Brain microvascular endothelial cell (primary cell): ENCODE data around the gene DIS3L2.
A peak's percentile ranks its signal among the peaks of the same experiment; 100 is the strongest.

ENCODE experiments used
- DNase-seq: peaks from one replicate; pipeline ENCODE4 v3.0.0-alpha.2; 2020
- H3K27ac ChIP-seq: fragments of 250-450 bp; sonication (Bioruptor Pico); 2 replicates; pipeline ENCODE4 v1.5.1; 2020; ENCODE audit warnings: mild to moderate bottlenecking, moderate library complexity
- H3K27me3 ChIP-seq: fragments of 250-450 bp; sonication (Bioruptor Pico); replicated peaks from 2 replicates; pipeline ENCODE4 v1.5.1; 2020; ENCODE audit warnings: mild to moderate bottlenecking
- H3K36me3 ChIP-seq: fragments of 250-450 bp; sonication (Bioruptor Pico); replicated peaks from 2 replicates; pipeline ENCODE4 v1.5.1; 2020; ENCODE audit warnings: mild to moderate bottlenecking
- H3K4me3 ChIP-seq: 2 replicates; pipeline ENCODE4 v1.5.1; 2011; ENCODE audit warnings: low read depth, mild to moderate bottlenecking, control low read depth, low read length, moderate library complexity
- CTCF ChIP-seq: IDR thresholded peaks from 2 replicates; pipeline ENCODE4 v1.5.1; 2011; ENCODE audit warnings: low read depth, mild to moderate bottlenecking, moderate library complexity, low read length, control low read depth, inconsistent platforms; ENCODE audit errors: missing control alignments
- in situ Hi-C: cut with HindIII; loops from 2 replicates; pipeline ENCODE4 v1.10.0; 2017; ENCODE audit warnings: low sequenced_read_pairs, low pct_ligation_motif_present

The DIS3L2 gene

DNA sequence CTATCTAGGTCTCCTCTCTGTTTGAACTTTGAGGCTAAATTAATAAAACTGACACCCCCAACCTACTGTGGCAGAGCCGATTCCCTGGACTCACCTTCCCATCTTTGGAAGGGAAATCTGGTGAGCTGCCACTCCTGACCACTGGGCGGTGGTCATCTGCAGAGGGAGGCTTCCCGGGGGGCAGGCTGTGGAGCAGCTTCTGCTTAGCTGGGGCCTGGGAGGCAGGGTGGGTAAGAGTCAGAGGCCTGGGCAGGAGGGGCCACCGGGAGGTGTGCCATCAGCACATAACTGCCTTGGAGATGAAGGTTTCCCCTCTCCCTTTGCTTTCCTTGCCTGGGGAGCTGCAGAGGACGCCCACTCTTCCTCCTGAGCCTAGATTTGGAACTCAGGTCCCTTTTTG is 33.0 kb upstream of the DIS3L2 start:
- no peaks in the 10 kb centered on the region for H3K36me3 ChIP-seq
- H3K4me3 ChIP-seq = no peak overlapping the region
- TF ChIP-seq CTCF = peak; percentile 52
- in situ Hi-C loops = no loop called here
- no peak overlapping the region for H3K27ac ChIP-seq
- no peak for DNase-seq
- H3K27me3 ChIP-seq = peaks cover 63% of the 10 kb centered on the region

GRCh38 chr2:231928901-231929725 is 32.4 kb upstream of the DIS3L2 start:
- Histone ChIP-seq H3K27me3 (peaks cover 57% of the 10 kb centered on the region), H3K27ac (no peak overlapping the region), H3K36me3 (no peaks in the 10 kb centered on the region), H3K4me3 (no peak overlapping the region)
- no peak for TF ChIP-seq CTCF
- no peak for DNase-seq
- in situ Hi-C loops = no loop called here

- TF ChIP-seq CTCF = peak; percentile 64
- Histone ChIP-seq H3K4me3 (no peak overlapping the region), H3K27me3 (peaks cover 48% of the 10 kb centered on the region), H3K36me3 (no peaks in the 10 kb centered on the region), H3K27ac (no peak overlapping the region)
- in situ Hi-C loops = no loop called here
- no peak for DNase-seq
Observed at GRCh38 chr2:231929961-231930592, 31.4 kb upstream of the DIS3L2 start.

DNA sequence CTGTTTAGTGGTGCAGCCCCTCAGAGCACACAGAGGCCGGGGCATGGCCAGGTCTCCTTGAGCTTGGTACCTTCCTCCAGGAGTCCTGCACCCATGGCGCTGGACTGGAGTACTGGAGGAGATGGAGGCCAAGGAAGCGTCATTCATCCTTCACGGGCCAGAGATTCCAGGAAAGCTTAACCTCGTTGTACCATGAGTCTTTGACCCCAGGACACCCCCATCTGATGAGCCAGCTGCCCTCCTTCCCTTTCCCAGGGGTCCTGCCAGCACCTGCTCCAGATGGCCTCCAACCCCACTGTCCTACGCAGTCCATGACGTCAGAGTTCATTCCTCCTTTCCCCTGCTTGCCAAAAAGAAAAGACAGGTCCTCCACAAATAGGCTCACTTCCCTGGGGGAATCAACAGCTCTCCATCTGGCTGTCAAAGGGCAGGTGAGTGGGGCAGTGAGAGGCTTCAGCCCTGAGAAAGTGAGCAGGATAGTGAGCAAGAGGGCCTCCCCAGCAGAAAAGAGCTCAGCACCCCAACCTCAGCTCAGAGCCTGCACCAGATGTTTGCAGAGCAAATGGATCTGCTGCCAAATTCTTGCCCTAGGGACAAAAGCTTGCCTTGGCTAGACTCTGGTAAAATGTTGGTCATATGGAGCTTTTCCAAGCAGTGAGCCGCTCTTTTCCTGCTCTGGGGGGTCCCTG is 30.8 kb upstream of the DIS3L2 start:
- TF ChIP-seq CTCF = no peak
- H3K4me3 ChIP-seq = no peak overlapping the region
- DNase-seq = no peak
- in situ Hi-C loops = no loop called here
- H3K27ac ChIP-seq = no peak overlapping the region
- no peaks in the 10 kb centered on the region for H3K36me3 ChIP-seq
- peaks cover 47% of the 10 kb centered on the region for H3K27me3 ChIP-seq

DNA sequence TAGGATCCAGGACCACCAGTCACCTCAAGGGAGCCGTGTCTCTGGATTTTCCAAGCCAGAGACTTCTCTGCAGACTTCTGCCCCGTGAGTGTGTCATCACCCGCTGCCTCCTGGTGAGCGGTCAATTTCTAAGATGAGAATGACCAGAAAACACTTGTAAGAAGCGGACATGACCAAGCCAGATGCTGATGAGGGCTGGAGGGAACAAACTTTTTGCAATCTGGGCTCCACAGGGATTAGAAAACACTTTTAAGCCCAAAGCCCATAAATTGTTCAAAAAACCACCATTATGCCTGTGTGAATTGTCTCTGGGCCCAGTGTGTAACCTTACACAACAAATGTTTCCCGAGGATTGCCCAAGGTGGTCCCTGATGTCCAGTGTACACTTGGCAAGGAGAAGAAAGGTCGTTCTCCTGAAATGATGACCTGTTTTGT is 30.0 kb upstream of the DIS3L2 start:
- Histone ChIP-seq H3K27ac (no peak overlapping the region), H3K4me3 (no peak overlapping the region), H3K36me3 (no peaks in the 10 kb centered on the region), H3K27me3 (peaks cover 42% of the 10 kb centered on the region)
- in situ Hi-C loops = no loop called here
- DNase-seq = no peak
- TF ChIP-seq CTCF = no peak
